IgD-negative memory B cell (primary cell): ENCODE results near the gene BTRC. TPM values are rescaled to one million over a fixed set of nuclear protein-coding genes. Genes with fewer than 3 reads are reported as not detected.

Experiments used
- H3K27ac Mint-ChIP-seq, 3 donors: one replicate each; pipeline ENCODE4 v1.8.0; 2020 to 2022; ENCODE audit warnings: mild to moderate bottlenecking in 3 of 3, mixed read lengths in 3 of 3, moderate library complexity in 1 of 3
- H3K27me3 Mint-ChIP-seq: one replicate; pipeline ENCODE4 v1.8.0; 2021; ENCODE audit warnings: mixed read lengths
- H3K36me3 Mint-ChIP-seq: one replicate; pipeline ENCODE4 v1.8.0; 2020; ENCODE audit warnings: mild to moderate bottlenecking, mixed read lengths
- H3K4me1 Mint-ChIP-seq, 3 donors: one replicate each; pipeline ENCODE4 v1.8.0; 2020 to 2022; ENCODE audit warnings: mixed read lengths in 3 of 3, mild to moderate bottlenecking in 1 of 3
- H3K4me3 Mint-ChIP-seq, 4 donors: one replicate each; pipeline ENCODE4 v1.8.0; 2020 to 2022; ENCODE audit warnings: mild to moderate bottlenecking in 4 of 4, mixed read lengths in 4 of 4, moderate library complexity in 3 of 4
- H3K9me3 Mint-ChIP-seq, 3 donors: one replicate each; pipeline ENCODE4 v1.8.0; 2020 to 2021; ENCODE audit warnings: mixed read lengths in 3 of 3, mild to moderate bottlenecking in 1 of 3
- polyA plus RNA-seq: library from polyadenylated mRNA; unstranded; fragments of 300-500 nt; fragmentation: Illumina TruSeq; gene quantifications from one replicate; pipeline ENCODE4 v1.2.3, GENCODE V29; 2021

BTRC gene
- polyA plus RNA-seq, 1 donor from 2014 or later: 8.3 TPM

GRCh38 chr10:101487399-101487798 lies 133.4 kb downstream of the BTRC start:
- no peaks in the 10 kb centered on the region for H3K4me1 Mint-ChIP-seq
- peaks cover 6% of the 10 kb centered on the region for H3K36me3 Mint-ChIP-seq
- no peaks in the 10 kb centered on the region for H3K9me3 Mint-ChIP-seq
- no peak overlapping the region for H3K27ac Mint-ChIP-seq
- no peaks in the 10 kb centered on the region for H3K27me3 Mint-ChIP-seq
- no peak overlapping the region for H3K4me3 Mint-ChIP-seq

- H3K36me3 Mint-ChIP-seq: peaks cover 2% of the 10 kb centered on the region
- H3K9me3 Mint-ChIP-seq: no peaks in the 10 kb centered on the region
- no peak overlapping the region for H3K4me3 Mint-ChIP-seq
- H3K27me3 Mint-ChIP-seq: no peaks in the 10 kb centered on the region
- H3K4me1 Mint-ChIP-seq: no peaks in the 10 kb centered on the region
- H3K27ac Mint-ChIP-seq: no peak overlapping the region
Measured at GRCh38 chr10:101489355-101489754, 135.4 kb downstream of the BTRC start.

DNA sequence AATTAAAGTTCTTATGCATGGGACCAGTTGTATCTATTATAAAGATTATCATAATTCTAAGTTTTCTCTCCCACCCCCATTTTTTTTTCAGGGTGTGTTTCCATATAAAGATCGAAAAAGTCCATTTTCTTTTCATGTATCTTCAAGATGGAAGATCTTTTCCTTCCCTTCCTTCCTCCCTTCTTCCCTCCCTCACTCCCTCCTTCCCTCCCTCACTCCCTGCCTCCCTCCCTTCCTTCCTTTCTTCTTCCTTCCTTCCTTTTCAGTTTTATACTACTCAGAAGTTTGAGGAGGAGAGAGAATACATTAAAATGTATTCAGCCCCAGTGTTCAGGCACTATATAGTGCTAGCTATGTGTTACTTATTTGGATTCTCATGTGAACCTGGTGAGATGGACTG lies 136.1 kb downstream of the BTRC start:
- H3K9me3 Mint-ChIP-seq: no peaks in the 10 kb centered on the region
- H3K4me3 Mint-ChIP-seq: no peak overlapping the region
- no peak overlapping the region for H3K27ac Mint-ChIP-seq
- peaks cover 2% of the 10 kb centered on the region for H3K36me3 Mint-ChIP-seq
- H3K27me3 Mint-ChIP-seq: no peaks in the 10 kb centered on the region
- H3K4me1 Mint-ChIP-seq: no peaks in the 10 kb centered on the region

GRCh38 chr10:101492205-101492604 lies 138.2 kb downstream of the BTRC start:
- no peak overlapping the region for H3K4me3 Mint-ChIP-seq
- H3K36me3 Mint-ChIP-seq: peaks cover 2% of the 10 kb centered on the region
- no peaks in the 10 kb centered on the region for H3K27me3 Mint-ChIP-seq
- no peaks in the 10 kb centered on the region for H3K9me3 Mint-ChIP-seq
- H3K27ac Mint-ChIP-seq: no peak overlapping the region
- H3K4me1 Mint-ChIP-seq: no peaks in the 10 kb centered on the region

DNA sequence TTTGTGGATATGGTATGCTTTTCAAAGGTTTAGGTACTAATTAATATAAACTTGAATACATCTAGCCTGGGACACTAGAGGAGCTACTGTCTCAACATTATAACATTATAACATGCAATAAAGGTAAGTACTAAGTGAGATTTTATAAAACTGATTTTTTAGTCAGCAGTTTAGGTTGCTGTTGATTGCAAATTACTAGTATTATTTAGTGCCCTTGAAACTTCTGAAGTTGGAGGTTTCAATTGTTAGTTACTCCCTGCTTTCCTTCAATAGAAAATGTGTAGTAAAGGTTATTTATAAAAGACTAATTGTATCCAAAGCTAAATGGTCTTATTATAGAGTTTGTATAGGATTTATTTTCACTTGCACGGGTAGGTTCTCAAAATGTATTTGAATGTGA lies 138.8 kb downstream of the BTRC start:
- H3K9me3 Mint-ChIP-seq: no peaks in the 10 kb centered on the region
- no peaks in the 10 kb centered on the region for H3K4me1 Mint-ChIP-seq
- H3K27ac Mint-ChIP-seq: no peak overlapping the region
- no peaks in the 10 kb centered on the region for H3K27me3 Mint-ChIP-seq
- H3K36me3 Mint-ChIP-seq: peaks cover 2% of the 10 kb centered on the region
- H3K4me3 Mint-ChIP-seq: no peak overlapping the region

- no peak overlapping the region for H3K4me3 Mint-ChIP-seq
- H3K36me3 Mint-ChIP-seq: peaks cover 2% of the 10 kb centered on the region
- no peaks in the 10 kb centered on the region for H3K9me3 Mint-ChIP-seq
- H3K27me3 Mint-ChIP-seq: no peaks in the 10 kb centered on the region
- H3K4me1 Mint-ChIP-seq: no peaks in the 10 kb centered on the region
- H3K27ac Mint-ChIP-seq: no peak overlapping the region
Measured at GRCh38 chr10:101493249-101493648, 139.3 kb downstream of the BTRC start.

GRCh38 chr10:101493782-101494281 lies 139.9 kb downstream of the BTRC start:
- Mint-ChIP-seq H3K36me3 (peaks cover 2% of the 10 kb centered on the region), H3K9me3 (no peaks in the 10 kb centered on the region), H3K27ac (no peak overlapping the region), H3K27me3 (no peaks in the 10 kb centered on the region), H3K4me1 (no peaks in the 10 kb centered on the region), H3K4me3 (no peak overlapping the region)

GRCh38 chr10:101494650-101495049 lies 140.7 kb downstream of the BTRC start:
- H3K36me3 Mint-ChIP-seq: peaks cover 2% of the 10 kb centered on the region
- no peaks in the 10 kb centered on the region for H3K9me3 Mint-ChIP-seq
- H3K27ac Mint-ChIP-seq: no peak overlapping the region
- H3K4me1 Mint-ChIP-seq: no peaks in the 10 kb centered on the region
- H3K27me3 Mint-ChIP-seq: no peaks in the 10 kb centered on the region
- no peak overlapping the region for H3K4me3 Mint-ChIP-seq

GRCh38 chr10:101495324-101495925 lies 141.5 kb downstream of the BTRC start:
- H3K4me3 Mint-ChIP-seq: no peak overlapping the region
- no peak overlapping the region for H3K27ac Mint-ChIP-seq

GRCh38 chr10:101504438-101504837 lies 150.5 kb downstream of the BTRC start:
- Mint-ChIP-seq H3K4me3 (peak overlapping the region in 1 of 4 donors; percentile 63), H3K27me3 (no peaks in the 10 kb centered on the region), H3K36me3 (peaks cover 5% of the 10 kb centered on the region), H3K4me1 (peaks cover 0 to 1% (median 0%) of the 10 kb centered on the region in 3 donors), H3K27ac (no peak overlapping the region), H3K9me3 (no peaks in the 10 kb centered on the region)

More at GRCh38 chr10:101495324-101495925, 141.5 kb downstream of the BTRC start:
- Mint-ChIP-seq H3K27me3 (no peaks in the 10 kb centered on the region), H3K4me1 (no peaks in the 10 kb centered on the region), H3K9me3 (no peaks in the 10 kb centered on the region), H3K36me3 (peaks cover 1% of the 10 kb centered on the region)

- Mint-ChIP-seq H3K4me3 (no peak overlapping the region), H3K27me3 (no peaks in the 10 kb centered on the region), H3K4me1 (peaks cover 0 to 1% (median 0%) of the 10 kb centered on the region in 3 donors), H3K36me3 (peaks cover 5% of the 10 kb centered on the region), H3K9me3 (peaks cover 0 to 2% (median 0%) of the 10 kb centered on the region in 3 donors), H3K27ac (no peak overlapping the region)
Measured at GRCh38 chr10:101506829-101507661, 153.1 kb downstream of the BTRC start.

- H3K27me3 Mint-ChIP-seq: no peaks in the 10 kb centered on the region
- H3K4me3 Mint-ChIP-seq: no peak overlapping the region
- peaks cover 0 to 1% (median 0%) of the 10 kb centered on the region in 3 donors for H3K4me1 Mint-ChIP-seq
- peaks cover 0 to 2% (median 0%) of the 10 kb centered on the region in 3 donors for H3K9me3 Mint-ChIP-seq
- no peak overlapping the region for H3K27ac Mint-ChIP-seq
- peaks cover 5% of the 10 kb centered on the region for H3K36me3 Mint-ChIP-seq
Measured at GRCh38 chr10:101507828-101508227, 153.9 kb downstream of the BTRC start.

DNA sequence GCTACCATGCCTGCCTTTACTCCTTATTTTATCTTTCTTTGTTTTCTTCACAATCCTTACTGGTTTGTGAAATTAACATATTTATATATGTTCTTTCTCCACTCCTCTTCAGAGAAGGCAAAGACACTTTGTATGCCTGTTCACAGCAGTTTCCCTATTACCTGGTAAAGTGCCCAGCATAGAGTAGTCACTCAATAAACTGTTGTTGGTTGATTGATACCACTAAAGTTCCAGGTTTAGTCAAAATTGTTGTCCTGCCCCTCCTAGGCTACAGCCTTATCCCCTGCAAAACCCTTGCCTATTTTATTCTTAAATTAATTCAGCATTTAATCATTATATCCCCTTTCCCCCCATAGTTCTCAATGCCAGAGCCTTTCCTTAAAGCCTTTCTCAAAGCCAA lies 158.0 kb downstream of the BTRC start:
- Mint-ChIP-seq H3K27ac (no peak overlapping the region), H3K4me3 (no peak overlapping the region), H3K27me3 (no peaks in the 10 kb centered on the region), H3K36me3 (no peaks in the 10 kb centered on the region), H3K9me3 (peaks cover 0 to 2% (median 0%) of the 10 kb centered on the region in 3 donors), H3K4me1 (no peaks in the 10 kb centered on the region)

GRCh38 chr10:101512738-101513137 lies 158.8 kb downstream of the BTRC start:
- no peaks in the 10 kb centered on the region for H3K27me3 Mint-ChIP-seq
- H3K36me3 Mint-ChIP-seq: peaks cover 2% of the 10 kb centered on the region
- peaks cover 0 to 2% (median 0%) of the 10 kb centered on the region in 3 donors for H3K9me3 Mint-ChIP-seq
- no peaks in the 10 kb centered on the region for H3K4me1 Mint-ChIP-seq
- H3K4me3 Mint-ChIP-seq: no peak overlapping the region
- no peak overlapping the region for H3K27ac Mint-ChIP-seq

GRCh38 chr10:101513733-101514132 lies 159.8 kb downstream of the BTRC start:
- no peak overlapping the region for H3K4me3 Mint-ChIP-seq

More at GRCh38 chr10:101513733-101514132, 159.8 kb downstream of the BTRC start:
- no peak overlapping the region for H3K27ac Mint-ChIP-seq
- H3K9me3 Mint-ChIP-seq: peaks cover 0 to 2% (median 0%) of the 10 kb centered on the region in 3 donors
- H3K36me3 Mint-ChIP-seq: peaks cover 2% of the 10 kb centered on the region
- no peaks in the 10 kb centered on the region for H3K27me3 Mint-ChIP-seq
- H3K4me1 Mint-ChIP-seq: no peaks in the 10 kb centered on the region
